ENCODE data around the gene STARD13. TPM values are rescaled to one million over a fixed set of nuclear protein-coding genes. Genes with fewer than 3 reads are reported as not detected.

Gene STARD13
- polyA plus RNA-seq, 1 donor (not counting 4 experiments of a cell fraction or from before 2014, with no cell fraction given) = 11.9 TPM

GRCh38 chr13:33145667-33146066 lies 139.9 kb downstream of the STARD13 start:
- Histone ChIP-seq H2AFZ (ENCODE audit: control insufficient read depth, low read length) (no peak overlapping the region), H3K27me3 (ENCODE audit: control insufficient read depth, extremely low read depth, insufficient read depth, low read length) (no peaks in the 10 kb centered on the region), H3K9me3 (ENCODE audit: control insufficient read depth, low read depth, low read length) (no peaks in the 10 kb centered on the region), H3K9me1 (ENCODE audit: control insufficient read depth, extremely low read depth, insufficient read depth, low read length) (no peaks in the 10 kb centered on the region), H3K4me3 (ENCODE audit: control insufficient read depth in 2 of 3, extremely low read depth in 1 of 3, insufficient read depth in 2 of 3, low read depth in 1 of 3, low read length in 3 of 3) (no peak overlapping the region), H3K36me3 (ENCODE audit: control insufficient read depth in 2 of 2, extremely low read depth in 1 of 2, insufficient read depth in 2 of 2, low read length in 2 of 2) (peaks cover 4 to 7% of the 10 kb centered on the region in 2 experiments), H3K79me2 (ENCODE audit: control insufficient read depth, insufficient read depth, low read length) (peaks cover 3% of the 10 kb centered on the region), H3K27ac (ENCODE audit: control insufficient read depth, insufficient read depth, low read length) (no peak overlapping the region), H4K20me1 (ENCODE audit: control insufficient read depth, extremely low read depth, insufficient read depth, low read length) (no peaks in the 10 kb centered on the region), H3K9ac (ENCODE audit: control insufficient read depth, extremely low read depth, insufficient read depth, low read length) (no peak overlapping the region), H3K4me2 (ENCODE audit: control insufficient read depth, extremely low read depth, insufficient read depth, low read depth, low read length) (no peak overlapping the region), H3K4me1 (ENCODE audit: control insufficient read depth, extremely low read depth, insufficient read depth, low read length) (no peaks in the 10 kb centered on the region)
- DNase-seq (ENCODE audit: low read depth, low spot score) (no peak), FAIRE-seq (no peak)
- dilution Hi-C loops (cut with MboI; ENCODE audit: extremely low pct_ligation_motif_present, low sequenced_read_pairs) = no loop called here
- TF ChIP-seq CTCF (optimal IDR thresholded peaks at IDR 0.05 in 1 of 3, IDR thresholded peaks at IDR 0.05 in 1 of 3, conservative IDR thresholded peaks at IDR 0.05 in 1 of 3; ENCODE audit: extremely low read depth in 1 of 3, insufficient read depth in 2 of 3, low read length in 3 of 3) = no peak
- no peak for TF ChIP-seq EZH2 (IDR thresholded peaks at IDR 0.05; ENCODE audit: low read length)

GRCh38 chr13:33144358-33144784 lies 141.2 kb downstream of the STARD13 start:
- Histone ChIP-seq H3K27ac (ENCODE audit: control insufficient read depth, insufficient read depth, low read length) (no peak overlapping the region), H3K4me3 (ENCODE audit: control insufficient read depth in 2 of 3, extremely low read depth in 1 of 3, insufficient read depth in 2 of 3, low read depth in 1 of 3, low read length in 3 of 3) (no peak overlapping the region), H3K9me3 (ENCODE audit: control insufficient read depth, low read depth, low read length) (no peaks in the 10 kb centered on the region), H2AFZ (ENCODE audit: control insufficient read depth, low read length) (no peak overlapping the region), H3K9me1 (ENCODE audit: control insufficient read depth, extremely low read depth, insufficient read depth, low read length) (no peaks in the 10 kb centered on the region), H4K20me1 (ENCODE audit: control insufficient read depth, extremely low read depth, insufficient read depth, low read length) (no peaks in the 10 kb centered on the region), H3K4me1 (ENCODE audit: control insufficient read depth, extremely low read depth, insufficient read depth, low read length) (no peaks in the 10 kb centered on the region), H3K4me2 (ENCODE audit: control insufficient read depth, extremely low read depth, insufficient read depth, low read depth, low read length) (no peak overlapping the region), H3K9ac (ENCODE audit: control insufficient read depth, extremely low read depth, insufficient read depth, low read length) (no peak overlapping the region), H3K79me2 (ENCODE audit: control insufficient read depth, insufficient read depth, low read length) (peaks cover 3% of the 10 kb centered on the region), H3K36me3 (ENCODE audit: control insufficient read depth in 2 of 2, extremely low read depth in 1 of 2, insufficient read depth in 2 of 2, low read length in 2 of 2) (peaks cover 4 to 7% of the 10 kb centered on the region in 2 experiments), H3K27me3 (ENCODE audit: control insufficient read depth, extremely low read depth, insufficient read depth, low read length) (no peaks in the 10 kb centered on the region)
- no peak for FAIRE-seq
- TF ChIP-seq EZH2 (IDR thresholded peaks at IDR 0.05; ENCODE audit: low read length) (no peak), CTCF (optimal IDR thresholded peaks at IDR 0.05 in 1 of 3, IDR thresholded peaks at IDR 0.05 in 1 of 3, conservative IDR thresholded peaks at IDR 0.05 in 1 of 3; ENCODE audit: extremely low read depth in 1 of 3, insufficient read depth in 2 of 3, low read length in 3 of 3) (no peak)
- no peak for DNase-seq (ENCODE audit: low read depth, low spot score)
- dilution Hi-C loops (cut with MboI; ENCODE audit: extremely low pct_ligation_motif_present, low sequenced_read_pairs) = no loop called here
